Stomach (tissue), 9 donors: ENCODE data around the gene AGRP. TPM values are rescaled to one million over a fixed set of nuclear protein-coding genes. Genes with fewer than 3 reads are reported as not detected.

ENCODE experiments used
- DNase-seq, 2 donors: peaks; one replicate each; pipeline versions ENCODE4 v3.0.0 to v3.0.0-alpha.2; 2013 to 2019
- H3K27ac ChIP-seq, 5 donors: fragments of 200-600 bp in 4 of 5; sonication (generic) in 4 of 5; one replicate each; pipeline ENCODE4 v1.5.1; 2013 to 2019; ENCODE audit warnings: mild to moderate bottlenecking in 1 of 5, moderate library complexity in 1 of 5
- H3K27me3 ChIP-seq, 3 donors: fragments of 200-600 bp; sonication (generic); one replicate each; pipeline ENCODE4 v1.5.1; 2017 to 2019; ENCODE audit warnings: mixed run types in 1 of 3
- H3K36me3 ChIP-seq, 4 donors: fragments of 200-600 bp; sonication (generic); 1 replicate in 3 of 4; 2 replicates in 1 of 4; pipeline ENCODE4 v1.5.1; 2016 to 2019
- H3K4me1 ChIP-seq, 4 donors: fragments of 200-600 bp; sonication (generic); one replicate each; pipeline ENCODE4 v1.5.1; 2016 to 2019
- H3K4me3 ChIP-seq, 4 donors: fragments of 200-600 bp; sonication (generic) in 3 of 4; one replicate each; pipeline ENCODE4 v1.5.1; 2016 to 2019; ENCODE audit warnings: mild to moderate bottlenecking in 1 of 4
- H3K9me3 ChIP-seq, 4 donors: fragments of 200-600 bp; sonication (generic); one replicate each; pipeline ENCODE4 v1.5.1; 2016 to 2019
- CTCF ChIP-seq, 7 experiments: fragments of 450-650 bp in 4 of 7; fragments of 200-600 bp in 3 of 7; sonication (generic) in 3 of 7; IDR thresholded peaks; one replicate each; pipeline ENCODE4 v1.5.1; 2016 to 2019; ENCODE audit warnings: antibody characterized with exemption in 7 of 7, control low read depth in 2 of 7, mild to moderate bottlenecking in 1 of 7
- EP300 ChIP-seq: sonication (generic); formaldehyde crosslinking; IDR thresholded peaks from one replicate; pipeline ENCODE4 v1.6.1; 2017; ENCODE audit warnings: antibody characterized with exemption
- POLR2A ChIP-seq, 4 donors: fragments of 450-650 bp; IDR thresholded peaks; one replicate each; pipeline ENCODE4 v1.6.1; 2016; ENCODE audit warnings: antibody characterized with exemption in 4 of 4, control low read depth in 2 of 4, mild to moderate bottlenecking in 1 of 4, moderate library complexity in 1 of 4
- POLR2AphosphoS5 ChIP-seq, 3 donors: sonication (generic); formaldehyde crosslinking; IDR thresholded peaks; one replicate each; pipeline ENCODE4 v1.6.1; 2016; ENCODE audit warnings: antibody characterized with exemption in 3 of 3
- WGBS, 5 donors: extraction: QIAGEN DNeasy Blood & Tissue Kit in 3 of 5; methylation state at CpG; one replicate each; pipeline versions ENCODE4 v1.1.5 to v1.1.7; 2013 to 2018; 5-methylcytosine and 5-hydroxymethylcytosine counted together
- intact Hi-C: fragments of 100-400 bp; cut with DNase I; formaldehyde crosslinking; loops from one replicate; pipeline ENCODE4 v1.15.1; 2023; ENCODE audit warnings: low total_unique reads
- polyA plus RNA-seq, 3 donors: library from polyadenylated mRNA; stranded (reverse); fragments of 200-250 nt; gene quantifications; one replicate each; pipeline ENCODE4 v1.2.3, GENCODE V29; 2013
- total RNA-seq, 5 donors: library from RNA; depleted of rRNA; stranded (reverse); fragments of >200 nt; gene quantifications; one replicate each; pipeline versions ENCODE4 v1.1.0 to v1.2.3, GENCODE V29; 2014 to 2016
- donor health status: healthy with polysubstance abuse.
- donor health status: Bipolar disorder and iron deficiency.
- donor health status: healthy.

The AGRP gene
- total and polyA plus RNA-seq, 8 donors = not detected

- peak overlapping the region; percentile 88 to 95 (median 90) for H3K27ac ChIP-seq
- WGBS, 5 donors = 0 to 1% (median 1%) methylated on average over 23 to 25 of the region's 25 CpGs
- peak; percentile 98 for DNase-seq
- peaks cover 0 to 12% (median 6%) of the 10 kb centered on the region in 4 donors for H3K4me1 ChIP-seq
- TF ChIP-seq POLR2A (IDR thresholded peaks at IDR 0.05) (no peak), CTCF (IDR thresholded peaks at IDR 0.05) (peak in 6 of 7 experiments; percentile 38 to 98 (median 84)), EP300 (no peak), POLR2AphosphoS5 (IDR thresholded peaks at IDR 0.05) (peak; percentile 29 to 67 (median 31))
- intact Hi-C loops = no loop called here
- H3K9me3 ChIP-seq = no peaks in the 10 kb centered on the region
- H3K36me3 ChIP-seq = no peaks in the 10 kb centered on the region
- peak overlapping the region; percentile 36 to 55 (median 40) for H3K4me3 ChIP-seq
- H3K27me3 ChIP-seq = no peaks in the 10 kb centered on the region
Observed at GRCh38 chr16:67521095-67521804, 37.9 kb upstream of the AGRP start.

DNA sequence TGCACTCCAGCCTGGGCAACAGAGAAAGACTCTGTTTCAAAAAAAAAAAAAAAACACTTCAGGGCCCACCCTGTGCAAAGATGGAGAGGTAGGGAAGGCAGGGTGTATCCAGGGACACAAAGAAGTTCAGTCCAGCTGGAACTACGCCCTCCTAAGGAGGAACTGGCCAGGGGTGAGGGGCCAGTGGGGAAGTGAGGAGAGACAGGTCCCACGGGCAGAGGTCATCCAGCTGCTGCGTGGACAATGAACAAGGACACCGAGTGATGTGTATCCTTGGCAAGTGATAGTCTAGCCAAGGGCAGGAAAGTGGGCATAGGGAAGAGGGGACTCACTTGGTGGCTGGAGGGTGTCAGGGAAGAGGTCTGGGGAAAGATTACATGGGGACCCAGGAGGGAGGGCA is 35.9 kb upstream of the AGRP start:
- intact Hi-C loops = loop anchor here (5.0 kb wide), 1 partner anchor 123 kb away; no protein-coding TSS in a partner anchor
- Histone ChIP-seq H3K9me3 (no peaks in the 10 kb centered on the region), H3K27ac (no peak overlapping the region), H3K36me3 (no peaks in the 10 kb centered on the region), H3K27me3 (no peaks in the 10 kb centered on the region), H3K4me1 (peaks cover 0 to 18% (median 9%) of the 10 kb centered on the region in 4 donors), H3K4me3 (peak overlapping the region in 1 of 4 donors; percentile 26)
- no peak for DNase-seq
- 68 to 77% (median 72%) methylated on average over 4 of the region's 4 CpGs for WGBS, 5 donors
- TF ChIP-seq CTCF (IDR thresholded peaks at IDR 0.05) = no peak
- no peak for TF ChIP-seq POLR2AphosphoS5 (IDR thresholded peaks at IDR 0.05)
- no peak for TF ChIP-seq EP300
- TF ChIP-seq POLR2A (IDR thresholded peaks at IDR 0.05) = no peak

- Histone ChIP-seq H3K4me1 (peaks cover 0 to 24% (median 11%) of the 10 kb centered on the region in 4 donors), H3K27me3 (no peaks in the 10 kb centered on the region), H3K36me3 (no peaks in the 10 kb centered on the region), H3K27ac (peak overlapping the region in 1 of 5 donors; percentile 46), H3K4me3 (peak overlapping the region in 1 of 4 donors; percentile 26), H3K9me3 (no peaks in the 10 kb centered on the region)
- no peak for DNase-seq
- intact Hi-C loops = loop anchor here (5.0 kb wide), 1 partner anchor 124 kb away; no protein-coding TSS in a partner anchor
- no peak for TF ChIP-seq CTCF (IDR thresholded peaks at IDR 0.05)
- TF ChIP-seq EP300 = no peak
- TF ChIP-seq POLR2AphosphoS5 (IDR thresholded peaks at IDR 0.05) = no peak
- TF ChIP-seq POLR2A (IDR thresholded peaks at IDR 0.05) = no peak
- 69 to 84% (median 80%) methylated on average over 8 of the region's 8 CpGs for WGBS, 5 donors
Observed at GRCh38 chr16:67518676-67519075, 35.3 kb upstream of the AGRP start.

- Histone ChIP-seq H3K4me3 (no peak overlapping the region), H3K9me3 (no peaks in the 10 kb centered on the region), H3K27me3 (no peaks in the 10 kb centered on the region), H3K4me1 (peaks cover 0 to 24% (median 11%) of the 10 kb centered on the region in 4 donors), H3K36me3 (no peaks in the 10 kb centered on the region), H3K27ac (peak overlapping the region in 1 of 5 donors; percentile 46)
- no peak for DNase-seq
- 60 to 69% (median 65%) methylated on average over 10 to 11 of the region's 11 CpGs for WGBS, 5 donors
- intact Hi-C loops = loop anchor here (5.0 kb wide), 1 partner anchor 124 kb away; no protein-coding TSS in a partner anchor
- TF ChIP-seq EP300 = no peak
- no peak for TF ChIP-seq CTCF (IDR thresholded peaks at IDR 0.05)
- no peak for TF ChIP-seq POLR2AphosphoS5 (IDR thresholded peaks at IDR 0.05)
- no peak for TF ChIP-seq POLR2A (IDR thresholded peaks at IDR 0.05)
Observed at GRCh38 chr16:67517661-67518423, 34.5 kb upstream of the AGRP start.
